T-helper 2 cell (primary cell): ENCODE measurements around the gene SLC9A5.

Experiments
- DNase-seq, 5 experiments: peaks; one replicate each; pipeline versions ENCODE4 v3.0.0 to v3.0.0-alpha.2; 2012 to 2022

Gene SLC9A5

GRCh38 chr16:67256701-67257230 is 8.0 kb downstream of the SLC9A5 start:
- DNase-seq, result no peak

- DNase-seq, result no peak
These were observed 8.8 kb downstream of the SLC9A5 start for GRCh38 chr16:67257486-67258160.

GRCh38 chr16:67258161-67258835 is 9.5 kb downstream of the SLC9A5 start:
- no peak for DNase-seq

- DNase-seq, result no peak
These were observed 10.9 kb downstream of the SLC9A5 start for GRCh38 chr16:67259705-67260104.

GRCh38 chr16:67260426-67261063 is 11.8 kb downstream of the SLC9A5 start:
- DNase-seq, result peak in 1 of 5 experiments; percentile 62

- DNase-seq, result no peak
These were observed 14.4 kb downstream of the SLC9A5 start for GRCh38 chr16:67263201-67263600.

- DNase-seq, result no peak
These were observed 15.5 kb downstream of the SLC9A5 start for GRCh38 chr16:67264277-67264676.

- no peak for DNase-seq
These were observed 16.1 kb downstream of the SLC9A5 start for GRCh38 chr16:67264866-67265265.

GRCh38 chr16:67265834-67266233 is 17.1 kb downstream of the SLC9A5 start:
- no peak for DNase-seq

- no peak for DNase-seq
These were observed 19.4 kb downstream of the SLC9A5 start for GRCh38 chr16:67268136-67268579.

- no peak for DNase-seq
These were observed 21.0 kb downstream of the SLC9A5 start for GRCh38 chr16:67269766-67270165.

GRCh38 chr16:67270931-67271338 is 22.2 kb downstream of the SLC9A5 start:
- no peak for DNase-seq

- DNase-seq, result no peak
These were observed 22.7 kb downstream of the SLC9A5 start for GRCh38 chr16:67271446-67271845.

- no peak for DNase-seq
These were observed 26.5 kb downstream of the SLC9A5 start for GRCh38 chr16:67275321-67275720.

- DNase-seq, result no peak
These were observed 28.7 kb downstream of the SLC9A5 start for GRCh38 chr16:67277294-67277998.

- DNase-seq, result no peak
These were observed 29.4 kb downstream of the SLC9A5 start for GRCh38 chr16:67277999-67278772.

GRCh38 chr16:67278773-67279295 is 30.1 kb downstream of the SLC9A5 start:
- DNase-seq, result peak in 4 of 5 experiments; percentile 11 to 61 (median 28)

- peak; percentile 56 to 89 (median 73) for DNase-seq
These were observed 30.7 kb downstream of the SLC9A5 start, which contains the start of gene PLEKHG4 for GRCh38 chr16:67279296-67280089. PLEKHG4 (plus strand) TSS chr16:67279532; CDS start chr16:67280045, 513 bp downstream.

- DNase-seq, result no peak
These were observed 31.6 kb downstream of the SLC9A5 start for GRCh38 chr16:67280090-67281015.
